Nephron (organoid): ENCODE measurements around the gene SHLD1.
"Not testable (repeated sequence)": the region's sequence is repeated elsewhere in the genome, so short reads cannot be mapped to it uniquely, and the experiment has no call there.

ENCODE experiments used
- H3K27ac Mint-ChIP-seq, 3 experiments: 2 replicates each; pipeline ENCODE4 v1.8.0; 2020; ENCODE audit warnings: mixed read lengths in 3 of 3, mild to moderate bottlenecking in 2 of 3, moderate library complexity in 1 of 3
- H3K27me3 Mint-ChIP-seq: 2 replicates; pipeline ENCODE4 v1.8.0; 2021; ENCODE audit warnings: low read depth, mild to moderate bottlenecking, moderate library complexity, mixed read lengths
- H3K36me3 Mint-ChIP-seq: 2 replicates; pipeline ENCODE4 v1.8.0; 2020; ENCODE audit warnings: low read depth, mixed read lengths
- H3K4me1 Mint-ChIP-seq: 2 replicates; pipeline ENCODE4 v1.8.0; 2020; ENCODE audit warnings: mixed read lengths
- H3K4me3 Mint-ChIP-seq, 3 experiments: 2 replicates each; pipeline ENCODE4 v1.8.0; 2020; ENCODE audit warnings: mild to moderate bottlenecking in 3 of 3, mixed read lengths in 3 of 3, moderate library complexity in 2 of 3
- H3K9me3 Mint-ChIP-seq: 2 replicates; pipeline ENCODE4 v1.8.0; 2020; ENCODE audit warnings: mixed read lengths
- CTCF ChIP-seq, 3 experiments: fragments of 200-600 bp; sonication (generic); IDR thresholded peaks; one replicate each; pipeline ENCODE4 v1.5.0; 2021; ENCODE audit warnings: antibody characterized with exemption in 3 of 3; ENCODE audit not compliant: unreplicated experiment in 3 of 3

SHLD1 gene

GRCh38 chr20:5741089-5741488, 9.1 kb upstream of the SHLD1 start:
- H3K9me3 Mint-ChIP-seq, result no peaks in the 10 kb centered on the region
- H3K36me3 Mint-ChIP-seq, result no peaks in the 10 kb centered on the region

GRCh38 chr20:5742041-5742440, 8.2 kb upstream of the SHLD1 start:
- no peak overlapping the region for H3K27ac Mint-ChIP-seq
- H3K27me3 Mint-ChIP-seq, result peaks cover 3% of the 10 kb centered on the region
- H3K4me3 Mint-ChIP-seq, result no peak overlapping the region
- no peaks in the 10 kb centered on the region for H3K36me3 Mint-ChIP-seq
- H3K4me1 Mint-ChIP-seq, result peaks cover 6% of the 10 kb centered on the region
- no peaks in the 10 kb centered on the region for H3K9me3 Mint-ChIP-seq
- no peak for TF ChIP-seq CTCF (IDR thresholded peaks at IDR 0.05; ENCODE audit: unreplicated experiment in 3 of 3)

More at GRCh38 chr20:5741089-5741488, 9.1 kb upstream of the SHLD1 start:
- Mint-ChIP-seq H3K27me3 (peaks cover 3% of the 10 kb centered on the region), H3K4me3 (no peak overlapping the region), H3K27ac (no peak overlapping the region), H3K4me1 (peaks cover 15% of the 10 kb centered on the region)
- TF ChIP-seq CTCF (IDR thresholded peaks at IDR 0.05; ENCODE audit: unreplicated experiment in 3 of 3), result no peak

- H3K36me3 Mint-ChIP-seq, result no peaks in the 10 kb centered on the region
- H3K27ac Mint-ChIP-seq, result peak overlapping the region in 2 of 3 experiments; percentile 56 to 64
- H3K27me3 Mint-ChIP-seq, result peaks cover 3% of the 10 kb centered on the region
- H3K9me3 Mint-ChIP-seq, result no peaks in the 10 kb centered on the region
- peak overlapping the region in 1 of 3 experiments; percentile 43 for H3K4me3 Mint-ChIP-seq
- H3K4me1 Mint-ChIP-seq, result peaks cover 6% of the 10 kb centered on the region
- no peak for TF ChIP-seq CTCF (IDR thresholded peaks at IDR 0.05; ENCODE audit: unreplicated experiment in 3 of 3)
Observed at GRCh38 chr20:5745416-5746030, 4.7 kb upstream of the SHLD1 start.

GRCh38 chr20:5746064-5746463, 4.1 kb upstream of the SHLD1 start:
- peaks cover 3% of the 10 kb centered on the region for H3K27me3 Mint-ChIP-seq
- H3K36me3 Mint-ChIP-seq, result no peaks in the 10 kb centered on the region
- peaks cover 6% of the 10 kb centered on the region for H3K4me1 Mint-ChIP-seq
- no peaks in the 10 kb centered on the region for H3K9me3 Mint-ChIP-seq
- no peak overlapping the region for H3K4me3 Mint-ChIP-seq
- no peak for TF ChIP-seq CTCF (IDR thresholded peaks at IDR 0.05; ENCODE audit: unreplicated experiment in 3 of 3)
- peak overlapping the region in 2 of 3 experiments; percentile 56 to 64 for H3K27ac Mint-ChIP-seq

GRCh38 chr20:5748246-5748645, 2.0 kb upstream of the SHLD1 start:
- Mint-ChIP-seq H3K27ac (peak overlapping the region in 2 of 3 experiments; percentile 50 to 79), H3K4me1 (peaks cover 10% of the 10 kb centered on the region), H3K36me3 (no peaks in the 10 kb centered on the region), H3K4me3 (peak overlapping the region; percentile 50 to 56 (median 56)), H3K27me3 (no peaks in the 10 kb centered on the region), H3K9me3 (no peaks in the 10 kb centered on the region)
- TF ChIP-seq CTCF (IDR thresholded peaks at IDR 0.05; ENCODE audit: unreplicated experiment in 3 of 3), result no peak

GRCh38 chr20:5749512-5749951, 669 bp upstream of the SHLD1 start:
- not testable (repeated sequence) for H3K9me3 Mint-ChIP-seq, H3K36me3 Mint-ChIP-seq, H3K4me3 Mint-ChIP-seq, H3K27me3 Mint-ChIP-seq
- Mint-ChIP-seq H3K4me1 (peaks cover 10% of the 10 kb centered on the region), H3K27ac (peak overlapping the region in 1 of 3 experiments; percentile 97)
